Measurements from ENCODE around the gene OR1L4. TPM values are rescaled to one million over a fixed set of nuclear protein-coding genes. Genes with fewer than 3 reads are reported as not detected.

Gene OR1L4, protein sequence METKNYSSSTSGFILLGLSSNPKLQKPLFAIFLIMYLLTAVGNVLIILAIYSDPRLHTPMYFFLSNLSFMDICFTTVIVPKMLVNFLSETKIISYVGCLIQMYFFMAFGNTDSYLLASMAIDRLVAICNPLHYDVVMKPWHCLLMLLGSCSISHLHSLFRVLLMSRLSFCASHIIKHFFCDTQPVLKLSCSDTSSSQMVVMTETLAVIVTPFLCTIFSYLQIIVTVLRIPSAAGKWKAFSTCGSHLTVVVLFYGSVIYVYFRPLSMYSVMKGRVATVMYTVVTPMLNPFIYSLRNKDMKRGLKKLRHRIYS
- not detected for total RNA-seq (ENCODE audit: unreplicated experiment)
- long read RNA-seq = 0 reads

GRCh38 chr9:122723690-122724089 is at the start of gene OR1L4:
Gene OR1L4 (plus strand): TSS chr9:122723990. CDS start chr9:122723990, 0 bp downstream.
- no peak for TF ChIP-seq CTCF (IDR thresholded peaks at IDR 0.05; ENCODE audit: unreplicated experiment)
- H3K27me3 Mint-ChIP-seq (ENCODE audit: unreplicated experiment) = peaks cover 2% of the 10 kb centered on the region
- H3K9me3 Mint-ChIP-seq (ENCODE audit: unreplicated experiment) = peaks cover 26% of the 10 kb centered on the region
- no peaks in the 10 kb centered on the region for H3K4me1 Mint-ChIP-seq (ENCODE audit: unreplicated experiment)
- no peak within 1 kb of the TSS for H3K4me3 Mint-ChIP-seq (ENCODE audit: unreplicated experiment)
- H3K27ac Mint-ChIP-seq (ENCODE audit: unreplicated experiment) = no peak within 1 kb of the TSS
- H3K36me3 Mint-ChIP-seq (ENCODE audit: low read depth, unreplicated experiment) = peaks cover 5% of the 10 kb centered on the region
- DNase-seq (ENCODE audit: low spot score) = no peak

DNA sequence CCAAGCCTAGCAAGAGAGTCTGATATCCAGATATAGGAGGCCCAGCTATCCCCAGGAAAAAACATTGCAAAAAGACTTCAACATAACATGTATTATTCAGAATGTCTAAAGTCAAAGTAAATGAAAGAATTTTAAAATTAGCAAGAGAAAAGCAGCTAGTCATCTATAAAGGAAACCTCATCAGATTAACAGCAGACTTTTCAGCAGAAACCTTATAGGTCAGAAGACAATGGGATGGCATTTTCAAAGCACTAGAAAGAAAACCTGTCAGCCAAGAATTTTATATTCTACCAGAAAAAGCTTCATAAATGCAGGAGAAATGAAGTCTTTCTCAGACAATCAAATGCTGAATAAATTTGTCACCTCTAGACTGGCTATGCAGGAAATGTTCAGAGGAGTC is 38.9 kb upstream of the OR1L4 start:
- Mint-ChIP-seq H3K4me3 (ENCODE audit: unreplicated experiment) (no peak overlapping the region), H3K4me1 (ENCODE audit: unreplicated experiment) (no peaks in the 10 kb centered on the region), H3K27ac (ENCODE audit: unreplicated experiment) (no peak overlapping the region), H3K27me3 (ENCODE audit: unreplicated experiment) (peaks cover 1% of the 10 kb centered on the region), H3K9me3 (ENCODE audit: unreplicated experiment) (peaks cover 16% of the 10 kb centered on the region), H3K36me3 (ENCODE audit: low read depth, unreplicated experiment) (peaks cover 7% of the 10 kb centered on the region)
- no peak for TF ChIP-seq CTCF (IDR thresholded peaks at IDR 0.05; ENCODE audit: unreplicated experiment)
- DNase-seq (ENCODE audit: low spot score) = no peak

GRCh38 chr9:122695696-122696095 is 28.1 kb upstream of the OR1L4 start:
- no peak for DNase-seq (ENCODE audit: low spot score)
- H3K27me3 Mint-ChIP-seq (ENCODE audit: unreplicated experiment) = no peaks in the 10 kb centered on the region
- TF ChIP-seq CTCF (IDR thresholded peaks at IDR 0.05; ENCODE audit: unreplicated experiment) = no peak

GRCh38 chr9:122718038-122718437 is 5.8 kb upstream of the OR1L4 start:
- no peaks in the 10 kb centered on the region for H3K36me3 Mint-ChIP-seq (ENCODE audit: low read depth, unreplicated experiment)
- H3K4me3 Mint-ChIP-seq (ENCODE audit: unreplicated experiment) = no peak overlapping the region
- H3K27me3 Mint-ChIP-seq (ENCODE audit: unreplicated experiment) = no peaks in the 10 kb centered on the region
- no peaks in the 10 kb centered on the region for H3K4me1 Mint-ChIP-seq (ENCODE audit: unreplicated experiment)
- H3K27ac Mint-ChIP-seq (ENCODE audit: unreplicated experiment) = no peak overlapping the region
- no peak for DNase-seq (ENCODE audit: low spot score)
- peaks cover 11% of the 10 kb centered on the region for H3K9me3 Mint-ChIP-seq (ENCODE audit: unreplicated experiment)
- TF ChIP-seq CTCF (IDR thresholded peaks at IDR 0.05; ENCODE audit: unreplicated experiment) = no peak

More at GRCh38 chr9:122695696-122696095, 28.1 kb upstream of the OR1L4 start:
- no peaks in the 10 kb centered on the region for H3K36me3 Mint-ChIP-seq (ENCODE audit: low read depth, unreplicated experiment)
- no peaks in the 10 kb centered on the region for H3K4me1 Mint-ChIP-seq (ENCODE audit: unreplicated experiment)
- no peak overlapping the region for H3K4me3 Mint-ChIP-seq (ENCODE audit: unreplicated experiment)
- peaks cover 8% of the 10 kb centered on the region for H3K9me3 Mint-ChIP-seq (ENCODE audit: unreplicated experiment)
- H3K27ac Mint-ChIP-seq (ENCODE audit: unreplicated experiment) = no peak overlapping the region

DNA sequence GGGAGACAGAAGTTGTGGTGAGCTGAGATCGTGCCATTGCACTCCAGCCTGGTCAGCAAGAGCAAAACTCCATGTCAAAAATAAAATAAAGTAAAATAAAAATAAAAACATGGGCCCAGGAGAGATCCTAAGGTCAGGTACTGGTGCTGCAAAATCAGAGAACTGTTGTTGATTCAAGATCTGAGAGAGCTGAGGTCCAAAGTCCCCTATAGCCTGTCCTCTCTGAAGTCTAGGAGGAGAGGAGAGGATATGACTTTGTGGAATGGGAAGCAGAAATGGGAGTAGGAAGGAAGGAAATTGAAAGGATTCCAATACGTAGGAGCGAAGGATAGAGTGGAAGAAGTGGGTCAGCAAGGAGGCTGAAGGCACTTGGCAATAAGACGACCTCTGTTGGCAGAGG is 4.6 kb upstream of the OR1L4 start:
- no peak for TF ChIP-seq CTCF (IDR thresholded peaks at IDR 0.05; ENCODE audit: unreplicated experiment)
- peaks cover 21% of the 10 kb centered on the region for H3K9me3 Mint-ChIP-seq (ENCODE audit: unreplicated experiment)

More for the DNA sequence above, 4.6 kb upstream of the OR1L4 start:
- no peak for DNase-seq (ENCODE audit: low spot score)
- Mint-ChIP-seq H3K27ac (ENCODE audit: unreplicated experiment) (no peak overlapping the region), H3K27me3 (ENCODE audit: unreplicated experiment) (no peaks in the 10 kb centered on the region), H3K4me1 (ENCODE audit: unreplicated experiment) (no peaks in the 10 kb centered on the region), H3K36me3 (ENCODE audit: low read depth, unreplicated experiment) (peaks cover under 1% of the 10 kb centered on the region), H3K4me3 (ENCODE audit: unreplicated experiment) (no peak overlapping the region)
